SJSA1 (cell line): ENCODE results near the gene PRKN. TPM values are rescaled to one million over a fixed set of nuclear protein-coding genes. Genes with fewer than 3 reads are reported as not detected.
"Not testable (repeated sequence)": the region's sequence is repeated elsewhere in the genome, so short reads cannot be mapped to it uniquely, and the experiment has no call there.

Experiments
- DNase-seq, 2 experiments: peaks; one replicate each; pipeline ENCODE4 v3.0.0-alpha.2; 2015 to 2020; ENCODE audit warnings: low spot score in 2 of 2, low read depth in 1 of 2
- H3K27ac ChIP-seq: fragments of 250-450 bp; sonication (Bioruptor Pico); 2 replicates; pipeline ENCODE4 v1.5.1; 2020; ENCODE audit warnings: mild to moderate bottlenecking, moderate library complexity
- H3K27me3 ChIP-seq: fragments of 250-450 bp; sonication (Bioruptor Pico); replicated peaks from 2 replicates; pipeline ENCODE4 v1.5.1; 2020; ENCODE audit warnings: mild to moderate bottlenecking, moderate library complexity
- H3K36me3 ChIP-seq: fragments of 250-450 bp; sonication (Bioruptor Pico); 2 replicates; pipeline ENCODE4 v1.5.1; 2020; ENCODE audit warnings: mild to moderate bottlenecking
- H3K4me1 ChIP-seq: fragments of 250-450 bp; sonication (Bioruptor Pico); replicated peaks from 2 replicates; pipeline ENCODE4 v1.6.1; 2021; ENCODE audit warnings: mild to moderate bottlenecking
- H3K4me3 ChIP-seq: fragments of 250-450 bp; sonication (Bioruptor Pico); 2 replicates; pipeline ENCODE4 v1.5.1; 2020; ENCODE audit warnings: mild to moderate bottlenecking
- H3K9me3 ChIP-seq: fragments of 250-450 bp; sonication (Bioruptor Pico); replicated peaks from 2 replicates; pipeline ENCODE4 v1.5.1; 2020; ENCODE audit warnings: mild to moderate bottlenecking
- total RNA-seq: library from RNA; depleted of rRNA; stranded (reverse); fragments of >200 nt; shearing (Covaris generic); gene quantifications from 2 replicates; pipeline ENCODE4 v1.2.3, GENCODE V29; 2014

The PRKN gene
- total RNA-seq, 1 experiment from 2014 or later: not detected

- H3K36me3 ChIP-seq: no peaks in the 10 kb centered on the region
- no peaks in the 10 kb centered on the region for H3K27me3 ChIP-seq
- DNase-seq: no peak
- H3K27ac ChIP-seq: no peak overlapping the region
- H3K4me3 ChIP-seq: no peak overlapping the region
- H3K9me3 ChIP-seq: no peaks in the 10 kb centered on the region
- no peaks in the 10 kb centered on the region for H3K4me1 ChIP-seq
Measured at GRCh38 chr6:161316531-161316930, 1411.0 kb downstream of the PRKN start.

- not testable (repeated sequence) for H3K27me3 ChIP-seq, H3K4me1 ChIP-seq, H3K4me3 ChIP-seq, DNase-seq, H3K36me3 ChIP-seq, H3K9me3 ChIP-seq, H3K27ac ChIP-seq
Measured at GRCh38 chr6:161315246-161315917, 1412.2 kb downstream of the PRKN start.

GRCh38 chr6:161314541-161315245 is 1412.9 kb downstream of the PRKN start:
- H3K4me3 ChIP-seq, H3K27ac ChIP-seq, H3K4me1 ChIP-seq, H3K36me3 ChIP-seq, H3K9me3 ChIP-seq, H3K27me3 ChIP-seq, DNase-seq: not testable (repeated sequence)

- Histone ChIP-seq H3K4me3 (no peak overlapping the region), H3K9me3 (no peaks in the 10 kb centered on the region), H3K27me3 (no peaks in the 10 kb centered on the region), H3K27ac (no peak overlapping the region), H3K36me3 (no peaks in the 10 kb centered on the region), H3K4me1 (no peaks in the 10 kb centered on the region)
- DNase-seq: no peak
Measured at GRCh38 chr6:161313940-161314509, 1413.5 kb downstream of the PRKN start.

- H3K9me3 ChIP-seq, H3K4me1 ChIP-seq, H3K4me3 ChIP-seq, DNase-seq, H3K27me3 ChIP-seq, H3K27ac ChIP-seq, H3K36me3 ChIP-seq: not testable (repeated sequence)
Measured at GRCh38 chr6:161313475-161313874, 1414.1 kb downstream of the PRKN start.

GRCh38 chr6:161309774-161310173 is 1417.8 kb downstream of the PRKN start:
- H3K27me3 ChIP-seq, H3K4me3 ChIP-seq, H3K4me1 ChIP-seq, DNase-seq, H3K36me3 ChIP-seq, H3K27ac ChIP-seq, H3K9me3 ChIP-seq: not testable (repeated sequence)

GRCh38 chr6:161308075-161308655 is 1419.4 kb downstream of the PRKN start:
- Histone ChIP-seq H3K4me3 (no peak overlapping the region), H3K4me1 (no peaks in the 10 kb centered on the region)

GRCh38 chr6:161305860-161306259 is 1421.7 kb downstream of the PRKN start:
- no peaks in the 10 kb centered on the region for H3K27me3 ChIP-seq
- H3K36me3 ChIP-seq: no peaks in the 10 kb centered on the region
- H3K4me1 ChIP-seq: no peaks in the 10 kb centered on the region
- no peak for DNase-seq
- H3K9me3 ChIP-seq: no peaks in the 10 kb centered on the region
- H3K4me3 ChIP-seq: no peak overlapping the region
- H3K27ac ChIP-seq: no peak overlapping the region

More at GRCh38 chr6:161308075-161308655, 1419.4 kb downstream of the PRKN start:
- Histone ChIP-seq H3K36me3 (no peaks in the 10 kb centered on the region), H3K9me3 (no peaks in the 10 kb centered on the region), H3K27me3 (no peaks in the 10 kb centered on the region), H3K27ac (no peak overlapping the region)
- DNase-seq: no peak

GRCh38 chr6:161303628-161304340 is 1423.8 kb downstream of the PRKN start:
- no peaks in the 10 kb centered on the region for H3K27me3 ChIP-seq
- H3K4me3 ChIP-seq: no peak overlapping the region
- no peak for DNase-seq
- no peaks in the 10 kb centered on the region for H3K4me1 ChIP-seq
- no peaks in the 10 kb centered on the region for H3K9me3 ChIP-seq
- H3K27ac ChIP-seq: no peak overlapping the region
- H3K36me3 ChIP-seq: no peaks in the 10 kb centered on the region

GRCh38 chr6:161302949-161303348 is 1424.6 kb downstream of the PRKN start:
- no peaks in the 10 kb centered on the region for H3K27me3 ChIP-seq
- no peaks in the 10 kb centered on the region for H3K9me3 ChIP-seq
- no peak for DNase-seq
- H3K36me3 ChIP-seq: no peaks in the 10 kb centered on the region
- H3K27ac ChIP-seq: no peak overlapping the region
- no peaks in the 10 kb centered on the region for H3K4me1 ChIP-seq
- H3K4me3 ChIP-seq: no peak overlapping the region

- Histone ChIP-seq H3K36me3 (no peaks in the 10 kb centered on the region), H3K9me3 (no peaks in the 10 kb centered on the region), H3K4me1 (no peaks in the 10 kb centered on the region), H3K27ac (no peak overlapping the region), H3K4me3 (no peak overlapping the region), H3K27me3 (no peaks in the 10 kb centered on the region)
- no peak for DNase-seq
Measured at GRCh38 chr6:161301338-161301737, 1426.2 kb downstream of the PRKN start.

GRCh38 chr6:161300823-161301222 is 1426.7 kb downstream of the PRKN start:
- Histone ChIP-seq H3K27me3 (no peaks in the 10 kb centered on the region), H3K36me3 (no peaks in the 10 kb centered on the region), H3K9me3 (no peaks in the 10 kb centered on the region), H3K27ac (no peak overlapping the region), H3K4me1 (no peaks in the 10 kb centered on the region), H3K4me3 (no peak overlapping the region)
- no peak for DNase-seq

GRCh38 chr6:161299726-161300125 is 1427.8 kb downstream of the PRKN start:
- no peak for DNase-seq
- Histone ChIP-seq H3K4me1 (no peaks in the 10 kb centered on the region), H3K27me3 (no peaks in the 10 kb centered on the region), H3K36me3 (no peaks in the 10 kb centered on the region), H3K27ac (no peak overlapping the region), H3K9me3 (no peaks in the 10 kb centered on the region), H3K4me3 (no peak overlapping the region)
